Smooth muscle cell (in vitro differentiated cells): ENCODE measurements around the gene TBL1X. TPM values are rescaled to one million over a fixed set of nuclear protein-coding genes. Genes with fewer than 3 reads are reported as not detected.

Source experiments
- DNase-seq: peaks from one replicate; lab custom pipeline; 2025; ENCODE audit not compliant: unreplicated experiment; lab: John Stamatoyannopoulos, UW
- H2AFZ ChIP-seq: fragments of 200-600 bp; sonication (generic); 2 replicates; pipeline ENCODE4 v1.6.0; 2016; ENCODE audit warnings: antibody characterized with exemption, low read depth, mild to moderate bottlenecking
- H3F3A ChIP-seq: fragments of 200-600 bp; sonication (generic); 2 replicates; pipeline ENCODE4 v1.6.0; 2017; ENCODE audit warnings: antibody characterized with exemption, low read depth
- H3K27ac ChIP-seq: fragments of 200-600 bp; sonication (generic); 2 replicates; pipeline ENCODE4 v1.5.1; 2016; ENCODE audit warnings: low read depth, mild to moderate bottlenecking
- H3K27me3 ChIP-seq: fragments of 200-600 bp; sonication (generic); 2 replicates; pipeline ENCODE4 v1.6.1; 2016; ENCODE audit warnings: low read depth, mild to moderate bottlenecking
- H3K36me3 ChIP-seq: fragments of 200-600 bp; sonication (generic); 2 replicates; pipeline ENCODE4 v1.5.1; 2016; ENCODE audit warnings: low read depth
- H3K4me1 ChIP-seq: fragments of 200-600 bp; sonication (generic); 2 replicates; pipeline ENCODE4 v1.5.1; 2016; ENCODE audit warnings: low read depth
- H3K4me2 ChIP-seq: fragments of 200-600 bp; sonication (generic); 2 replicates; pipeline ENCODE4 v1.6.0; 2016; ENCODE audit warnings: mild to moderate bottlenecking
- H3K4me3 ChIP-seq: fragments of 200-600 bp; sonication (generic); 2 replicates; pipeline ENCODE4 v1.5.1; 2016; ENCODE audit warnings: mild to moderate bottlenecking
- H3K79me2 ChIP-seq: fragments of 200-600 bp; sonication (generic); 2 replicates; pipeline ENCODE4 v1.6.0; 2016; ENCODE audit warnings: low read depth, mild to moderate bottlenecking
- H3K9ac ChIP-seq: fragments of 200-600 bp; sonication (generic); 2 replicates; pipeline ENCODE4 v1.6.0; 2016; ENCODE audit warnings: low read depth
- H3K9me3 ChIP-seq: fragments of 200-600 bp; sonication (generic); replicated peaks from 2 replicates; pipeline ENCODE4 v1.5.1; 2016; ENCODE audit warnings: low read depth
- H4K20me1 ChIP-seq: fragments of 200-600 bp; sonication (generic); 2 replicates; pipeline ENCODE4 v1.6.0; 2016; ENCODE audit warnings: low read depth
- WGBS: methylation state at CpG from one replicate; pipeline ENCODE4 v1.1.7; 2016; ENCODE audit warnings: low lambda C conversion rate; 5-methylcytosine and 5-hydroxymethylcytosine counted together
- polyA plus RNA-seq: library from polyadenylated mRNA; unstranded; fragments of >200 nt; fragmentation: Nextera tagmentation; extraction: Ambion mirVana; gene quantifications from 2 replicates; pipeline ENCODE4 v1.2.1, GENCODE V29; 2016
- total RNA-seq: library from RNA; depleted of rRNA; stranded (reverse); fragments of >200 nt; gene quantifications from 2 replicates; pipeline ENCODE4 v1.2.3, GENCODE V29; 2014
- TF ChIP-seq, protein P1 (sequence below): fragments of 200-600 bp; sonication (generic); IDR thresholded peaks from 2 replicates; pipeline ENCODE4 v1.5.1; 2017; ENCODE audit warnings: borderline replicate concordance, mild to moderate bottlenecking, antibody characterized with exemption; ENCODE audit not compliant: insufficient read depth, poor library complexity, severe bottlenecking

Gene TBL1X
- total and polyA plus RNA-seq, 2 experiments from 2014 or later, result 9.0 to 9.8 TPM

DNA sequence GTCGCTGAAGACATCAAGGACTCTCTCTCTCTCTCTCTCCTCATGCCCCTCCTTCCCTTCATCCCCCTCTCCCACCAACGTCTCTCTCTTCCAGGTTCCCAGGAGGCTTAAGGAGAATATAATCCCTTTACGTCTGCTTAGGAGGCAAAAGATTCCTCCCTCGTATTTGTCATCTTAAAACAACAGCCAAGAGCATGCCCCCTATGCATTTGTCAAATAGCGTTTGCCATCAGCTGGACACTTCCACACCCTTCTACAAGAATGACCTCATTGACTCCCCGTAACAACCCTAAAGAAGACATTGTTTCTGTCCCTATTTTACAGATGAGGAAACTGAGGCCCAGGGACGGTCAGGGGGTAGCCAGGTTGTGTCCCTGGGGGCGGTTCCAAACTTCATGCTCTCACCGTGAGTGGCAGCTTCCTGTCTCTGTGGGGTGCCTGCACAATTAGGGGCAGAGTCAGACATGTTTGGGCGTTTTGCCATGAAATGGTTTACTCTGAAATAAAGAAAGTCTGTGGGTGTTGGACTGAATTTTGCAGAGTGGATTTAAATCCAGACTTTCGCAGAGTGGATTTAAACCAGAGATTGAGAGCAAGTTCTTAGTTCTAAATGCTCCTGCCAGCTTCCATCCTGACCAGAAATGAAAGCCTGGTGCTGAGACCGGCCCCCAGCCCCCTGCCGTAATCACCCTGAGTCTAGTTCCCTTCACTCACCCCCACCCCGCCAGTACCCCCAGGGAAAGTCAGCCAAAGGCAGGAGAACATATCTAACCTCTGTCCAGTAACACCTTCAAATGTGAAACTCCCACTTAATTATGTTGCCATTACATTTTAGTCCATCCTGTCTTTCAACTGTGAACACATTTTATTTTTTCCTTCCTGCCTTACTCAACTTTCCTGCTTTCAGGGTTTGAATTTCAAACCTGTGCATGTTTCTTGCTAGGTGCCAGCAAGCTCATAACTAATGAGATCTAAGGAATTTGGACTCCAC is 44.3 kb upstream of the TBL1X start:
- Histone ChIP-seq H2AFZ (no peak overlapping the region), H3F3A (no peaks in the 10 kb centered on the region), H3K4me2 (no peak overlapping the region), H3K27ac (no peak overlapping the region), H3K27me3 (no peaks in the 10 kb centered on the region), H4K20me1 (no peaks in the 10 kb centered on the region), H3K9me3 (no peaks in the 10 kb centered on the region), H3K9ac (no peak overlapping the region), H3K79me2 (no peaks in the 10 kb centered on the region), H3K4me1 (no peaks in the 10 kb centered on the region), H3K36me3 (no peaks in the 10 kb centered on the region), H3K4me3 (no peak overlapping the region)
- WGBS, result 66% methylated on average over 14 of the region's 14 CpGs
- TF ChIP-seq, protein P1, sequence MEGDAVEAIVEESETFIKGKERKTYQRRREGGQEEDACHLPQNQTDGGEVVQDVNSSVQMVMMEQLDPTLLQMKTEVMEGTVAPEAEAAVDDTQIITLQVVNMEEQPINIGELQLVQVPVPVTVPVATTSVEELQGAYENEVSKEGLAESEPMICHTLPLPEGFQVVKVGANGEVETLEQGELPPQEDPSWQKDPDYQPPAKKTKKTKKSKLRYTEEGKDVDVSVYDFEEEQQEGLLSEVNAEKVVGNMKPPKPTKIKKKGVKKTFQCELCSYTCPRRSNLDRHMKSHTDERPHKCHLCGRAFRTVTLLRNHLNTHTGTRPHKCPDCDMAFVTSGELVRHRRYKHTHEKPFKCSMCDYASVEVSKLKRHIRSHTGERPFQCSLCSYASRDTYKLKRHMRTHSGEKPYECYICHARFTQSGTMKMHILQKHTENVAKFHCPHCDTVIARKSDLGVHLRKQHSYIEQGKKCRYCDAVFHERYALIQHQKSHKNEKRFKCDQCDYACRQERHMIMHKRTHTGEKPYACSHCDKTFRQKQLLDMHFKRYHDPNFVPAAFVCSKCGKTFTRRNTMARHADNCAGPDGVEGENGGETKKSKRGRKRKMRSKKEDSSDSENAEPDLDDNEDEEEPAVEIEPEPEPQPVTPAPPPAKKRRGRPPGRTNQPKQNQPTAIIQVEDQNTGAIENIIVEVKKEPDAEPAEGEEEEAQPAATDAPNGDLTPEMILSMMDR, result no peak
- DNase-seq, result no peak

DNA sequence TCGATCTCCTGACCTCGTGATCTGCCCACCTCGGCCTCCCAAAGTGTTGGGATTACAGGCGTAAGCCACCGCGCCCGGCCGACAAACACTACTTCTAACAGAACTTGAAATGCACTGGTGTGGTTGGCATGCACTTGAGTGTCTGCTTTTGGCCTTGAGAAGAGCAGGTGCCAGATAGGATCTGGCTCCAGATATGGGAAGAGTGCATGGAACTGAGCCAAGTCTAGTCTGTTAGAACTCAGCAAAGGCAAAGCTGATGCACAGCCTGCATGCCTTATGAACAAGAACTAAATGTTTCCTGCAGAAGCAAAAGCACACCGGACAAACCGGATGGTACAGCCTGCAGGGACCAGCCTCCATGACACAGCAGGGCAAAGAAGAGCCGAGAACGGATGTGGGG is 35.1 kb upstream of the TBL1X start:
- Histone ChIP-seq H3K4me2 (no peak overlapping the region), H4K20me1 (no peaks in the 10 kb centered on the region), H3K9me3 (no peaks in the 10 kb centered on the region), H3K4me1 (no peaks in the 10 kb centered on the region), H3K9ac (no peak overlapping the region), H3K4me3 (no peak overlapping the region), H3K36me3 (no peaks in the 10 kb centered on the region), H3K79me2 (no peaks in the 10 kb centered on the region), H3F3A (no peaks in the 10 kb centered on the region), H3K27me3 (no peaks in the 10 kb centered on the region), H3K27ac (no peak overlapping the region), H2AFZ (no peak overlapping the region)
- 85% methylated on average over 12 of the region's 12 CpGs for WGBS
- DNase-seq, result no peak
- TF ChIP-seq, protein P1, result no peak

DNA sequence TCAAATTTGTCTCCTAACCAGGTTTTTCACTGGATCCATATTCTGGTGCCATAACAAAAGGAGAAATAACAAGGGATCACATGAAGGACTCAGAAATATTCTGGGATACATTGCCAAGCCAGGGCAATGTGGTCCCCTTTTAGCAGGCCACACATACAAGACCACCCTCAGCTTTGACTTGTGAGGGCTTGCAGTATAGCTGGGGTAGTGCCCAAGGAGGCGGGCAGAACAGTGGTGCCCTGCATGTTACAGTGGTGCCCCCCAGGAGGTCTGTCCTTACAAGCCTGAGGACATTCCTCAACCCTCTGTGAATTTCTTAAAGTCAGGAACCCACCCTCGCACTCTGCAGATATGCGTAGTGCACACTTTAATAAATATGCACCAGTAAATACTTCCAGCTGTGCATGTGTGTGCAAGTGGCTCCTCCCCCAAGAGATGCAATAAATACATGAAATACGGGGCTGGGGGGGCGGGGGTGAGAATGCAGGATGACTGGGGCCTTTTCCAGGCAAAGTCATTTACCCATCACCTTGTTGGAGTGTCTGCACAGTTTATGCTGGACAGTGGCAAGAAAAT is 34.4 kb upstream of the TBL1X start:
- H3K27me3 ChIP-seq, result no peaks in the 10 kb centered on the region
- H2AFZ ChIP-seq, result no peak overlapping the region
- H3F3A ChIP-seq, result no peaks in the 10 kb centered on the region
- WGBS, result 73% methylated on average over 5 of the region's 5 CpGs
- no peaks in the 10 kb centered on the region for H3K4me1 ChIP-seq
- no peak overlapping the region for H3K27ac ChIP-seq
- TF ChIP-seq, protein P1, result no peak
- H4K20me1 ChIP-seq, result no peaks in the 10 kb centered on the region
- H3K4me3 ChIP-seq, result no peak overlapping the region
- H3K79me2 ChIP-seq, result no peaks in the 10 kb centered on the region
- no peak overlapping the region for H3K4me2 ChIP-seq
- H3K9me3 ChIP-seq, result no peaks in the 10 kb centered on the region
- DNase-seq, result no peak
- no peaks in the 10 kb centered on the region for H3K36me3 ChIP-seq
- no peak overlapping the region for H3K9ac ChIP-seq
